CD4-positive, alpha-beta T cell treated with Interleukin-4 for 1 hour (primary cell): Measurements from ENCODE around the gene EPC2.
A peak's percentile ranks its signal among the peaks of the same experiment; 100 is the strongest.
"Not testable (repeated sequence)": the region's sequence is repeated elsewhere in the genome, so short reads cannot be mapped to it uniquely, and the experiment has no call there.

Experiments
- DNase-seq, 2 donors: peaks; one replicate each; pipeline ENCODE4 v3.0.0-alpha.2; 2020 to 2022

The EPC2 gene

GRCh38 chr2:148730085-148730484, 85.5 kb downstream of the EPC2 start:
- DNase-seq: no peak

GRCh38 chr2:148737742-148738141, 93.2 kb downstream of the EPC2 start:
- no peak for DNase-seq

- no peak for DNase-seq
Observed at GRCh38 chr2:148739454-148740105, 95.0 kb downstream of the EPC2 start.

GRCh38 chr2:148742373-148742772, 97.8 kb downstream of the EPC2 start:
- no peak for DNase-seq

GRCh38 chr2:148745151-148745851, 100.8 kb downstream of the EPC2 start:
- no peak for DNase-seq

- DNase-seq: no peak
Observed at GRCh38 chr2:148746973-148747372, 102.4 kb downstream of the EPC2 start.

- DNase-seq: no peak
Observed at GRCh38 chr2:148751907-148752306, 107.4 kb downstream of the EPC2 start.

GRCh38 chr2:148752977-148753376, 108.4 kb downstream of the EPC2 start:
- no peak for DNase-seq

GRCh38 chr2:148754864-148755263, 110.3 kb downstream of the EPC2 start:
- no peak for DNase-seq

- no peak for DNase-seq
Observed at GRCh38 chr2:148756292-148756975, 111.9 kb downstream of the EPC2 start.

GRCh38 chr2:148764815-148765214, 120.3 kb downstream of the EPC2 start:
- DNase-seq: peak in 1 of 2 donors; percentile 32

GRCh38 chr2:148770047-148770446, 125.5 kb downstream of the EPC2 start:
- DNase-seq: no peak

- DNase-seq: no peak
Observed at GRCh38 chr2:148781544-148781943, 137.0 kb downstream of the EPC2 start.

GRCh38 chr2:148789059-148789458, 144.5 kb downstream of the EPC2 start:
- DNase-seq: no peak

GRCh38 chr2:148790172-148790571, 145.6 kb downstream of the EPC2 start:
- DNase-seq: not testable (repeated sequence)

- DNase-seq: no peak
Observed at GRCh38 chr2:148794558-148794957, 150.0 kb downstream of the EPC2 start.

- no peak for DNase-seq
Observed at GRCh38 chr2:148796735-148797512, 152.4 kb downstream of the EPC2 start.

GRCh38 chr2:148802448-148803220, 158.1 kb downstream of the EPC2 start:
- DNase-seq: no peak

- DNase-seq: no peak
Observed at GRCh38 chr2:148810081-148810480, 165.5 kb downstream of the EPC2 start.

GRCh38 chr2:148812306-148812705, 167.8 kb downstream of the EPC2 start:
- DNase-seq: no peak

- DNase-seq: peak; percentile 25 to 58
Observed at GRCh38 chr2:148813603-148814065, 169.1 kb downstream of the EPC2 start.

GRCh38 chr2:148814143-148814859, 169.8 kb downstream of the EPC2 start:
- DNase-seq: no peak
